ENCODE measurements around the gene SMG6.
"Not testable (repeated sequence)": the region's sequence is repeated elsewhere in the genome, so short reads cannot be mapped to it uniquely, and the experiment has no call there.

SMG6 gene

GRCh38 chr17:2174468-2175293 is 128.9 kb downstream of the SMG6 start:
- DNase-seq, result no peak

GRCh38 chr17:2174014-2174413 is 129.6 kb downstream of the SMG6 start:
- DNase-seq, result no peak

DNA sequence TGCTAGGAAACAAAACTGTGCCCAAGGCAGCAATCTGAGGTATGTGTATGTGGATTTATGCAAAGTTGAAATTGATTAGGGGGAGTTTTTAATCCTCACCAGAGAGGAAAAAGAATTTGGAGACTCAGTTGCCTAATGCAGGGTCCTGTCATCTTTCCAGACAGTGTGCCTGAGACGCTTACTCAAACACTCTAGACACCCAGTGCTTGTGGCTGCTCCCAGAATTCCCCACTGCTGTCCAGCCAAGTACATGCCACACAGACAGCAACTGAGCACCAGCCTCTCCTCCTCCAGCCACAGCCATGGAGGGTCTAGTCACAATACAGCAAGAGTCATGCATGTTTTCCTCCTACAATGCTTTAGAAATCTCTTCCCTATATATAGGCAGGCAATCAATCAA is 130.6 kb downstream of the SMG6 start:
- DNase-seq, result no peak

- no peak for DNase-seq
These were observed 131.3 kb downstream of the SMG6 start for GRCh38 chr17:2172077-2172851.

DNA sequence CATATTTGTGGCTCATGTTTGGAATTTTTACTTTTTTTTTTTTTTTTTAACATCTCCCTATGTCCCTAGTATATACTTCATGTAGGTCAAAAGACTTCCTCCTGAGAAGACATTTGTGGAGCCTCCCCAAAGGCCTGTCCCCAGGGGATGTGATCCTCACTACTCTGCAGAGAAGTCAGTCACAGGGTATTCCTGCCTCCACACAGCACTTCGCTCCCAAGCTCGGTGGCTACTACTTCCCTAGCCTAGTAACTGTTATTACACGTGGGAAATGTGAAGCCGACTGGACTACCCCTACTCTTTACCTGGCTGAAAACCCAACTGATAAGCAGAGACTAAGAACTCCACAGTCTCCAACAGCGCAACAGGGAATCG is 131.9 kb downstream of the SMG6 start:
- DNase-seq, result no peak

- DNase-seq, result no peak
These were observed 133.6 kb downstream of the SMG6 start for GRCh38 chr17:2170023-2170422.

DNA sequence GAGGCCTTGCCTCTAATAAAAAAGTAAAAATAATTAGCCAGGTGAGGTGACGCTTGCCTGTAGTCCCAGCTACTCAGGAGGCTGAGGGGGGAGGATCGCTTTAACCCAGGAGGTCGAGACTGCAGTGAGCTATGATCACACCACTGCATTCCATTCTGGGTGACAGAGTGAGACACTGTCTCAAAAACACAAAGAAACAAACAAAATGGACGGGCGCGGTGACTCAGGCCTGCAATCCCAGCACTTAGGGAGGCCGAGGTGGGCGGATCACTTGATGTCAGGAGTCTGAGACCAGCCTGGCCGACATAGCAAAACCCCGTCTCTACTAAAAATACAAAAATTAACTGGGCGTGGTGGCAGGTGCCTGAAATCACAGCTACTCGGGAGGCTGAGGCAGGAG is 137.9 kb downstream of the SMG6 start:
- DNase-seq, result not testable (repeated sequence)

DNA sequence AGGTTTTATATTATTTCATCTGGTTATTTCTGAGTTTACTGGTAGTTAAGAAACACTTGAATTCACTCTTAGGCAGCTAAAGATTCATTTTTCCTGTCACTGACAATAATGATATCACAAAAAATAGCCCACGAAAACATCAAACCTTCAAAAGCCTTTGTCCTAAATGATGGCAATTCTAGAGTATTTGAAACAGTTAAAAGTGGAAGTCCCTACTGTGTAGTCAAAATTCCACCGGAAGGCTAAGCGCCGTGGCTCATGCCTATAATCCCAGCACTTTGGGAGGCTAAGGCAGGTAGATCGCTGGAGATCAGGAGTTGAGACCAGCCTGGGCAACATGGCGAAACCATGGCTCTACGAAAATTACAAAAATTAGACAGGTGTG is 145.2 kb downstream of the SMG6 start:
- DNase-seq, result no peak

DNA sequence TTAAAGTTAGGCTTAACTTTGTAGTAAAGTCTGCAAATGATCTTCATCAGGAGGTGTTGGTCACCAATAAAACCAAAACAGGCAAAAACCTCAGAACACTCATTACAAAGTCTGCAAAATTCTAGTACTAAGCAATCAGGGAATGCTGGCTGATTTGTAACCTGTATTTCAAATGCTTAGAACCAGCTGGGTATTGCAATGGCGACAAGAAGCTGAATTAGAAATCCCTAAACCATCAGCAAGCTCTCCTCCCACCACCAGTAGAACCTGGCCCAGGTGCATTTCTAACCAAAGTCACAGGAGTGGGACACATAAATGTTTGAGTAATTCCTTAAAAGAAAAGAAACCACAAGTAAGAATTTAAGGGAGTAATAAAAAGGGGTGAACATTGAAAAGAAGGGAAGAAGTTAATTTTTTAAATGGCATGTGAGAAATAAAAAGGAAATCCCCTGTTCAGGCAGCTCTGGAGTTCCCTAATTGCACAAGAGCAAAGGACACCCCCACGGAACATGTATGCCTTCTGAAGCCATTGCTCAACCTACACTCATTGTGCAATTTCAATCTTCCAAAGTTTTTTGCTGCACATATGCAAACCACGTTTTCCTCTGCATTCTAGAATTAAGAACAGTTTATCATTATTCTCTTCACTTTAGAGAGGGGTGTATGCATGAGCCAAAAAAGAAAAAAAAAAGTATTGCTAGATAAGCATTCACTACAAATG is 145.8 kb downstream of the SMG6 start:
- no peak for DNase-seq

- DNase-seq, result no peak
These were observed 146.5 kb downstream of the SMG6 start for GRCh38 chr17:2157081-2157480.

DNA sequence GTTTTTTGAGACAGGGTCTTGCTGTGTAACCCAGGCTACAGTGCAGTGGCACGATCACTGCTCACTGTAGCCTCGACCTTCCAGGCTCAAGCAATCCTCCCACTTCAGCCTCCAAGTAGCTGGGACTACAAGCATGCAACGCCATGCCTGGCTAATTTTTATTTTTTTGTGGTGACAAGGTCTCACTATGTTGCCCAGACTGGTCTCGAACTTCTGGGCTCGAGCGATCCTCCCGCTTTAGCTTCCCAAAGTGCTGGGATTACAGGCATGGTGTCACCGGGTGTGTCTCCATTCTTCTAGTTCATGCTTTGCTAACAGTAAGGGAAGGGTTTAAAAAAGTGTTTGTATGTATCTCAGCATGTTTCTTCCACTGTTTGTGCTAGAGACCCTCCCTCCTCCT is 146.9 kb downstream of the SMG6 start:
- DNase-seq, result no peak

GRCh38 chr17:2155573-2155972 is 148.0 kb downstream of the SMG6 start:
- DNase-seq, result no peak

GRCh38 chr17:2151358-2152033 is 152.1 kb downstream of the SMG6 start:
- DNase-seq, result no peak

DNA sequence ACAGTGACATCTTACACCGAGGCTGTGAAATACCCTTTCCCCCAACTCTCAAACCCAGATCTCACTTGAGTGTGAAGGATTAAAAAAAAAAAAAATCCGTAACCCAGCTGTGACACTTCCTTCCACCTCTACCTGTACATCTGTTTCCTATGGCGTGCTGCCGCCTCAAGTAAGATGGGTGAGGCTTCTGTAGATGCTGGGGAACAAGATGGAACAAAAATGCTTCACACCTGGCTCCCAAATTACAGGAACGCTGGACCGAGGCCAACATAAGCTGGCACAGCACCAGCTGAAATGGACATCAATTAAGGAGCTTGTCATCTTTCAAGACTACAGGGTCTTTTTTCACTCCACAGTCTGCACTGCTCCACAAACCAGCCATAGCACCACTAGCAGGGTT is 152.8 kb downstream of the SMG6 start:
- DNase-seq, result no peak

DNA sequence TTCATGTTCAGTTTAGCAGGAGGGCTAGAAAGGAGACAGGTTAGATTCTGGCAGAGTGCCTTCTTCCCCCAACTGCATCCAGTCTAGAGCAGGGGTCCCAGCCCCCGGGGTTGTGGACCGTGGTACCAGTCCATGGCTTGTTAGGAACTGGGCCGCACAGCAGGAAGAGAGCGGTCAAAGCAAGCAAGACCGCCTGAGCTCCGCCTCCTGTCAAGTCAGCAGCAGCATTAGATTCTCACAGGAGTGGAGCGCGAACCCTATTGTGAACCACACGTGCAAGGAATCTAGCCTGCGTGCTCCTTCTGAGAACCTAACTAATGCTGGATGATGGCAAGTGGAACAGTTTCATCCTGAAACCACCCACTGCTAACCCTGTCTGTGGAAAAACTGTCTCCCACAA is 153.7 kb downstream of the SMG6 start:
- DNase-seq, result no peak

DNA sequence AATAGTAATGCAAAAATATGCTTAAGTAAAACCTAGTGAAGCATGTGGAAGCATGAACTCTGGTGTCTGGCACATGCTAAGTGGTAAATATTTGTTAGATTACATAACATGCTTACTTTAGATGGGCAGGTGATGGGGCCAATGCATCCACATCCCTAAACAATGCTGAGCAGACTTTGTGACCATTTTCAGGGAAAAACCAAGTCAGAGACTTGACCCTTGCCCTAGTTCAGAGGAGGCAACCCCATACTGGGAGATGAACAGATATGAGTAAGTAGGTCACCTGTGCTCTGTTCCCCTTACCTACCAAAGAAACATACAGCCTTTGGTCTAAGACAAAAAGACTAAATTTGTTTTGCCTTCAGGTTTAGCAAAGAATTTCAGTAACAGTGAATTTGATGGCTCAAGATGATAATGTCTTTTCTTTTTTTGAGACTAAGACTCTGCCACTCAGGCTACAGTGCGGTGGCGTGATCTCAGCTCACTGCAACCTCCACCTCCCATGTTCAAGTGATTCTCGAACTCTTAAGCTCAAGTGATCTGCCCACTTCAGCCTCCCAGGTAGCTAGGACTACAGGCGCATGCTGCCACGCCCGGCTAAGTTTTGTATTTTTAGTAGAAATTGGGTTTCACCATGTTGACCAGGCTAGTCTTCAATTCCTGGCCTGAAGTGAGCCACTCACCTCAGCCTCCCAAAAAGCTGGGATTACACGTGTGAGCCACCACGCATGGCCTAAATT is 157.3 kb downstream of the SMG6 start:
- DNase-seq, result no peak

GRCh38 chr17:2144701-2145100 is 158.9 kb downstream of the SMG6 start:
- no peak for DNase-seq

- no peak for DNase-seq
These were observed 160.3 kb downstream of the SMG6 start for GRCh38 chr17:2143332-2143731.

DNA sequence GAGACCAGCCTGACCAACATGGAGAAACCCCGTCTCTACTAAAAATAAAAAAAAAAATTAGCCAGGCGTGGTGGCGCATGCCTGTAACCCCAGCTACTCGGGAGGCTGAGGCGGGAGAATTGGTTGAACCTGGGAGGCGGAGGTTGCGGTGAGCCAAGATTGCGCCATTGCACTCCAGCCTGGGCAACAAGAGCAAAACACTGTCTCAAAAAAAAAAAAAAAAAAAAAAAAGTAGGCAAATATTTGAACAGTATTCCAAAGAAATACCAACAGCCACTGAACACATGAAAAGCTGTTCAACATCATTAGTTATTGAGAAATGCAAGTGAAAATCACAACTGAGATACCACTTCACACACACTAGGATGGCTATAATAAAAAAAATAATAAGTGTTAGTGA is 160.9 kb downstream of the SMG6 start:
- DNase-seq, result not testable (repeated sequence)

GRCh38 chr17:2140683-2141082 is 162.9 kb downstream of the SMG6 start:
- DNase-seq, result no peak

- no peak for DNase-seq
These were observed 164.8 kb downstream of the SMG6 start for GRCh38 chr17:2138761-2139160.

- DNase-seq, result no peak
These were observed 165.3 kb downstream of the SMG6 start for GRCh38 chr17:2138318-2138717.
